Stimulated activated CD8-positive, alpha-beta memory T cell treated with anti-CD3 and anti-CD28 coated beads, Interleukin-4, amount 100 ng/mL, for 4 hours (primary cell): ENCODE results near the gene BCAT1.
"Not testable (repeated sequence)": the region's sequence is repeated elsewhere in the genome, so short reads cannot be mapped to it uniquely, and the experiment has no call there.

Source experiments
- DNase-seq, 2 donors: peaks; one replicate each; pipeline ENCODE4 v3.0.0-alpha.2; 2020; ENCODE audit warnings: low read depth in 2 of 2, low spot score in 1 of 2

Gene BCAT1

GRCh38 chr12:24901576-24902461, 47.1 kb downstream of the BCAT1 start:
- no peak for DNase-seq

GRCh38 chr12:24900196-24900595, 48.7 kb downstream of the BCAT1 start:
- no peak for DNase-seq

- no peak for DNase-seq
Observed at GRCh38 chr12:24899503-24900075, 49.3 kb downstream of the BCAT1 start.

GRCh38 chr12:24898606-24899005, 50.3 kb downstream of the BCAT1 start:
- no peak for DNase-seq

- no peak for DNase-seq
Observed at GRCh38 chr12:24898185-24898584, 50.7 kb downstream of the BCAT1 start.

GRCh38 chr12:24896171-24896570, 52.7 kb downstream of the BCAT1 start:
- DNase-seq: no peak

GRCh38 chr12:24895612-24896011, 53.3 kb downstream of the BCAT1 start:
- DNase-seq: no peak

- DNase-seq: no peak
Observed at GRCh38 chr12:24894879-24895278, 54.0 kb downstream of the BCAT1 start.

- DNase-seq: no peak
Observed at GRCh38 chr12:24890048-24890803, 58.7 kb downstream of the BCAT1 start.

GRCh38 chr12:24889411-24889810, 59.5 kb downstream of the BCAT1 start:
- DNase-seq: no peak

GRCh38 chr12:24888813-24889212, 60.1 kb downstream of the BCAT1 start:
- DNase-seq: no peak

- no peak for DNase-seq
Observed at GRCh38 chr12:24884911-24885310, 64.0 kb downstream of the BCAT1 start.

GRCh38 chr12:24881724-24882371, 67.1 kb downstream of the BCAT1 start:
- no peak for DNase-seq

- DNase-seq: no peak
Observed at GRCh38 chr12:24881227-24881626, 67.7 kb downstream of the BCAT1 start.

GRCh38 chr12:24880732-24881131, 68.2 kb downstream of the BCAT1 start:
- DNase-seq: no peak

GRCh38 chr12:24879644-24880043, 69.3 kb downstream of the BCAT1 start:
- DNase-seq: no peak

- DNase-seq: no peak
Observed at GRCh38 chr12:24875014-24875413, 73.9 kb downstream of the BCAT1 start.

GRCh38 chr12:24872211-24872610, 76.7 kb downstream of the BCAT1 start:
- no peak for DNase-seq

- not testable (repeated sequence) for DNase-seq
Observed at GRCh38 chr12:24866139-24866538, 82.8 kb downstream of the BCAT1 start.

GRCh38 chr12:24864796-24865125, 84.1 kb downstream of the BCAT1 start:
- no peak for DNase-seq

- DNase-seq: no peak
Observed at GRCh38 chr12:24861766-24862540, 86.9 kb downstream of the BCAT1 start.
